WTC11 (cell line): ENCODE measurements around the gene DDIT4. TPM values are rescaled to one million over a fixed set of nuclear protein-coding genes. Genes with fewer than 3 reads are reported as not detected.

Experiments
- ATAC-seq: fragments of 200-7000 bp; cut with Tn5 transposase; 2 replicates; pipeline ENCODE4 v1.10.0; 2021; ENCODE audit warnings: mild to moderate bottlenecking, moderate library complexity
- CTCF ChIA-PET: fragments of 300-600 bp; sonication (Branson Sonifier 250); formaldehyde crosslinking; loops from one replicate; lab custom pipeline; 2021; ENCODE audit warnings: antibody characterized with exemption; lab: Charles Lee
- POLR2A ChIA-PET: fragments of 350-600 bp; sonication (Branson Sonifier 250); formaldehyde crosslinking; loops from one replicate; lab custom pipeline; 2021; ENCODE audit warnings: antibody characterized with exemption; lab: Charles Lee
- DNase-seq: peaks from one replicate; pipeline ENCODE4 v3.0.0; 2021; ENCODE audit warnings: low spot score
- H3K27ac Mint-ChIP-seq: 2 replicates; pipeline ENCODE4 v1.8.0; 2021; ENCODE audit warnings: mixed read lengths
- H3K27me3 Mint-ChIP-seq: 2 replicates; pipeline ENCODE4 v1.8.0; 2021; ENCODE audit warnings: low read depth, mild to moderate bottlenecking, moderate library complexity, mixed read lengths
- H3K36me3 Mint-ChIP-seq: 2 replicates; pipeline ENCODE4 v1.8.0; 2021; ENCODE audit warnings: mixed read lengths
- H3K4me1 Mint-ChIP-seq: 2 replicates; pipeline ENCODE4 v1.8.0; 2022; ENCODE audit warnings: mixed read lengths
- H3K4me3 Mint-ChIP-seq: 2 replicates; pipeline ENCODE4 v1.8.0; 2021; ENCODE audit warnings: mild to moderate bottlenecking, moderate library complexity, mixed read lengths
- H3K9me3 Mint-ChIP-seq: 2 replicates; pipeline ENCODE4 v1.8.0; 2021; ENCODE audit warnings: mixed read lengths
- ATF2 ChIP-seq: sonication (generic); formaldehyde crosslinking; IDR thresholded peaks from 2 replicates; pipeline ENCODE4 v1.8.1; 2022; ENCODE audit warnings: low read depth, missing genetic modification reagents, borderline replicate concordance
- ELF4 ChIP-seq: sonication (generic); formaldehyde crosslinking; IDR thresholded peaks from 2 replicates; pipeline ENCODE4 v1.8.1; 2022; ENCODE audit warnings: low read depth, mild to moderate bottlenecking, moderate library complexity, missing genetic modification reagents
- HMGXB4 ChIP-seq: sonication (generic); formaldehyde crosslinking; IDR thresholded peaks from 2 replicates; pipeline ENCODE4 v1.8.1; 2023; ENCODE audit warnings: mild to moderate bottlenecking, moderate library complexity, missing genetic modification reagents
- IRF2 ChIP-seq: sonication (generic); formaldehyde crosslinking; IDR thresholded peaks from 2 replicates; pipeline ENCODE4 v1.8.0; 2022; ENCODE audit warnings: low read depth, missing genetic modification reagents, borderline replicate concordance
- JUN ChIP-seq: sonication (generic); formaldehyde crosslinking; IDR thresholded peaks from 2 replicates; pipeline ENCODE4 v1.8.0; 2023; ENCODE audit warnings: mild to moderate bottlenecking, missing genetic modification reagents
- NR1H2 ChIP-seq: sonication (generic); formaldehyde crosslinking; IDR thresholded peaks from 2 replicates; pipeline ENCODE4 v1.9.0; 2021; ENCODE audit warnings: mild to moderate bottlenecking, moderate library complexity, missing genetic modification reagents
- OVOL2 ChIP-seq: fragments of 250-450 bp; sonication (Bioruptor Pico); IDR thresholded peaks from 2 replicates; pipeline ENCODE4 v1.9.0; 2021; ENCODE audit warnings: mild to moderate bottlenecking, borderline replicate concordance
- SMAD3 ChIP-seq: sonication (generic); formaldehyde crosslinking; IDR thresholded peaks from 2 replicates; pipeline ENCODE4 v1.8.0; 2022; ENCODE audit warnings: missing genetic modification reagents, mild to moderate bottlenecking, borderline replicate concordance
- STAT6 ChIP-seq: sonication (generic); formaldehyde crosslinking; conservative IDR thresholded peaks from 2 replicates; pipeline ENCODE4 v1.8.1; 2023; ENCODE audit warnings: mild to moderate bottlenecking, low read depth, missing genetic modification reagents, moderate library complexity
- TEAD1 ChIP-seq: sonication (generic); formaldehyde crosslinking; IDR thresholded peaks from 2 replicates; pipeline ENCODE4 v1.8.0; 2022; ENCODE audit warnings: mild to moderate bottlenecking, missing genetic modification reagents
- USF2 ChIP-seq: sonication (generic); formaldehyde crosslinking; IDR thresholded peaks from 2 replicates; pipeline ENCODE4 v1.8.1; 2023; ENCODE audit warnings: mild to moderate bottlenecking, missing genetic modification reagents, moderate library complexity
- ZNF121 ChIP-seq: sonication (generic); formaldehyde crosslinking; IDR thresholded peaks from 2 replicates; pipeline ENCODE4 v1.8.0; 2023; ENCODE audit warnings: missing genetic modification reagents
- ZNF232 ChIP-seq: sonication (generic); formaldehyde crosslinking; IDR thresholded peaks from 2 replicates; pipeline ENCODE4 v1.8.0; 2022; ENCODE audit warnings: mild to moderate bottlenecking, missing genetic modification reagents
- ZNF281 ChIP-seq: sonication (generic); formaldehyde crosslinking; IDR thresholded peaks from 2 replicates; pipeline ENCODE4 v1.8.0; 2023; ENCODE audit warnings: mild to moderate bottlenecking, missing genetic modification reagents
- ZNF425 ChIP-seq: fragments of 250-450 bp; sonication (Bioruptor Pico); conservative IDR thresholded peaks from 2 replicates; pipeline ENCODE4 v1.9.0; 2021; ENCODE audit warnings: mild to moderate bottlenecking
- ZNF512 ChIP-seq: sonication (generic); formaldehyde crosslinking; IDR thresholded peaks from 2 replicates; pipeline ENCODE4 v1.8.1; 2022; ENCODE audit warnings: missing genetic modification reagents, borderline replicate concordance
- total RNA-seq: library from RNA; stranded (reverse); gene quantifications from 3 replicates; pipeline ENCODE4 v1.2.3, GENCODE V29; 2021

DDIT4 gene
- total RNA-seq, 1 experiment from 2014 or later, result 118 TPM

- TF ChIP-seq ZNF512 (CRISPR knock-in tag) (no peak), ZNF425 (CRISPR knock-in tag) (no peak), ZNF121 (CRISPR knock-in tag) (no peak), NR1H2 (CRISPR knock-in tag) (no peak), ELF4 (no peak), ATF2 (CRISPR knock-in tag) (no peak), IRF2 (CRISPR knock-in tag) (no peak), TEAD1 (CRISPR knock-in tag) (no peak), SMAD3 (CRISPR knock-in tag) (no peak)
Observed at GRCh38 chr10:72291019-72291532, 17.4 kb downstream of the DDIT4 start (continued).

GRCh38 chr10:72292223-72292691 lies 18.5 kb downstream of the DDIT4 start:
- CTCF ChIA-PET, result interaction anchor here (1.3 kb wide), 1 partner anchor 36 kb away, joined by 4 read pairs; no protein-coding TSS in a partner anchor
- POLR2A ChIA-PET, result interaction anchor here (2.0 kb wide), 1 partner anchor 19 kb away, joined by 10 read pairs; the partner anchor contains the start of gene DDIT4
- Mint-ChIP-seq H3K4me1 (peaks cover 19% of the 10 kb centered on the region), H3K27me3 (peaks cover 6% of the 10 kb centered on the region; the same call in 1 of the 2 replicates), H3K27ac (no peak overlapping the region), H3K36me3 (no peaks in the 10 kb centered on the region)
- no peak for TF ChIP-seq STAT6 (CRISPR knock-in tag)
- TF ChIP-seq, all 79 proteins: peak for 0
- no peak for DNase-seq
- Mint-ChIP-seq H3K4me3 (no peak overlapping the region), H3K9me3 (no peaks in the 10 kb centered on the region)
- no peak for ATAC-seq

GRCh38 chr10:72295330-72295910 lies 21.7 kb downstream of the DDIT4 start:
- CTCF ChIA-PET, result interaction anchor here (0.6 to 1.1 kb wide), 3 partner anchors 16 to 24 kb away, joined by 3 to 4 read pairs (median 3); no protein-coding TSS in a partner anchor
- no peak for ATAC-seq

More at GRCh38 chr10:72295330-72295910, 21.7 kb downstream of the DDIT4 start:
- POLR2A ChIA-PET, result interaction anchor here (0.7 to 1.5 kb wide), 4 partner anchors 8 to 28 kb away, joined by 3 to 4 read pairs (median 4); no protein-coding TSS in a partner anchor
- no peak for TF ChIP-seq ZNF281 (CRISPR knock-in tag)
- no peak for TF ChIP-seq OVOL2 (CRISPR knock-in tag)
- no peak for TF ChIP-seq HMGXB4 (CRISPR knock-in tag)
- no peak for TF ChIP-seq USF2 (CRISPR knock-in tag)
- no peak for TF ChIP-seq ZNF232 (CRISPR knock-in tag)
- TF ChIP-seq JUN, result no peak
- TF ChIP-seq, all 79 proteins: peak for 0
- peak overlapping the region; percentile 64; the same call in 1 of the 2 replicates for H3K27ac Mint-ChIP-seq
- no peak for DNase-seq
- no peaks in the 10 kb centered on the region for H3K36me3 Mint-ChIP-seq
- H3K9me3 Mint-ChIP-seq, result no peaks in the 10 kb centered on the region
- peaks cover 25% of the 10 kb centered on the region for H3K4me1 Mint-ChIP-seq
- no peak overlapping the region for H3K4me3 Mint-ChIP-seq
- H3K27me3 Mint-ChIP-seq, result peaks cover 4% of the 10 kb centered on the region; the same call in 1 of the 2 replicates
